ENCODE results near the gene ZC3H4. TPM values are rescaled to one million over a fixed set of nuclear protein-coding genes. Genes with fewer than 3 reads are reported as not detected.

The ZC3H4 gene
- total and polyA plus RNA-seq, 2 of the 8 experiments (the other 6 are each of a cell fraction or from before 2014, with no cell fraction given) = 6.6 to 92.0 TPM

- Histone ChIP-seq H3K56ac (replicated peaks; ENCODE audit: insufficient read length, low read depth, low read length) (no peak overlapping the region), H3K4me1 (replicated peaks in 1 of 4; ENCODE audit: control insufficient read depth in 3 of 4, insufficient read depth in 4 of 4, low read length in 3 of 4) (peaks cover 0 to 8% (median 7%) of the 10 kb centered on the region in 4 experiments; a peak in 5 of 7 replicates), H3K9me3 (ENCODE audit: insufficient read depth in 2 of 2, low read depth in 1 of 2, low read length in 1 of 2) (no peaks in the 10 kb centered on the region), H4K5ac (ENCODE audit: insufficient read length, low read depth, low read length) (no peak overlapping the region), H3K23me2 (ENCODE audit: low read depth, low read length) (peaks cover 5% of the 10 kb centered on the region; the same call in 1 of the 2 replicates), H3K4ac (replicated peaks; ENCODE audit: insufficient read length, low read depth, low read length) (no peak overlapping the region), H3K23ac (ENCODE audit: insufficient read length) (no peak overlapping the region), H2BK5ac (ENCODE audit: low read depth, low read length) (no peak overlapping the region), H4K8ac (ENCODE audit: extremely low read depth, insufficient read depth, low read length) (no peak overlapping the region), H2AK5ac (ENCODE audit: low read depth, low read length) (no peak overlapping the region), H3K9ac (replicated peaks in 1 of 4; ENCODE audit: extremely low read depth in 1 of 4, low read depth in 3 of 4, low read length in 3 of 4) (no peak overlapping the region; a peak in 2 of 7 replicates), H4K20me1 (replicated peaks in 1 of 2; ENCODE audit: control insufficient read depth in 1 of 2, insufficient read depth in 2 of 2, low read length in 2 of 2) (peaks cover 34 to 35% of the 10 kb centered on the region in 2 experiments), H3K14ac (ENCODE audit: insufficient read length) (no peak overlapping the region), H2AFZ (ENCODE audit: low read length) (no peak overlapping the region), H3K79me1 (ENCODE audit: low read depth, low read length) (no peaks in the 10 kb centered on the region; the same call in none of the 2 replicates), H3K4me2 (ENCODE audit: insufficient read depth in 1 of 2, low read depth in 2 of 2, low read length in 2 of 2) (peak overlapping the region; percentile 46 to 54; a peak in 3 of 4 replicates), H3K27me3 (replicated peaks in 1 of 4; ENCODE audit: control insufficient read depth in 3 of 4, extremely low read depth in 1 of 4, insufficient read depth in 3 of 4, low read length in 3 of 4) (no peaks in the 10 kb centered on the region), H3K79me2 (ENCODE audit: control insufficient read depth in 1 of 2, insufficient read depth in 2 of 2, low read length in 2 of 2) (peaks cover 70 to 88% of the 10 kb centered on the region in 2 experiments), H4K91ac (replicated peaks; ENCODE audit: insufficient read length, low read length) (no peak overlapping the region), H2BK20ac (ENCODE audit: low read length) (no peak overlapping the region), H3K36me3 (ENCODE audit: control insufficient read depth in 2 of 4, insufficient read depth in 4 of 4, low read length in 3 of 4) (peaks cover 0 to 28% (median 1%) of the 10 kb centered on the region in 4 experiments; a peak in 4 of 8 replicates), H3K4me3 (ENCODE audit: extremely low read depth in 1 of 4, insufficient read depth in 2 of 4, low read depth in 3 of 4, low read length in 4 of 4) (peak overlapping the region in 2 of 4 experiments; percentile 19 to 90; a peak in 3 of 8 replicates), H2BK120ac (replicated peaks; ENCODE audit: low read depth, low read length) (no peak overlapping the region), H3K27ac (ENCODE audit: low read depth, low read length) (no peak overlapping the region), H2BK15ac (ENCODE audit: low read length) (no peak overlapping the region), H3K18ac (ENCODE audit: extremely low read depth, low read length) (no peak overlapping the region), H2BK12ac (ENCODE audit: low read depth, low read length) (no peak overlapping the region)
- ChIA-PET CTCF (ENCODE audit: partially characterized antibody) (interaction anchor here (0.5 to 1.8 kb wide), 3 partner anchors 13 to 87 kb away, joined by 3 to 7 read pairs (median 3); no protein-coding TSS in a partner anchor), POLR2A (ENCODE audit: partially characterized antibody) (interaction anchor here (0.9 to 13.9 kb wide), 9 partner anchors 9 to 76 kb away, joined by 3 to 98 read pairs (median 5); partner anchors contain the start of gene ZC3H4)
- DNase-seq (ENCODE audit: low read depth in 1 of 2, low spot score in 2 of 2) = no peak
- TF ChIP-seq CHD2 (IDR thresholded peaks at IDR 0.05; ENCODE audit: low read length) = no peak
- no peak for TF ChIP-seq USF2 (IDR thresholded peaks at IDR 0.05; ENCODE audit: low read length)
- TF ChIP-seq BCL11A (IDR thresholded peaks at IDR 0.05; ENCODE audit: low read depth in 2 of 2, low read length in 2 of 2) = no peak
- no peak for TF ChIP-seq YY1 (IDR thresholded peaks at IDR 0.05; ENCODE audit: low read depth, low read length)
- TF ChIP-seq FOSL1 (IDR thresholded peaks at IDR 0.05; ENCODE audit: insufficient read depth, low read depth, low read length) = no peak
- no peak for TF ChIP-seq CREB1 (IDR thresholded peaks at IDR 0.05)
- TF ChIP-seq HDAC2 (IDR thresholded peaks at IDR 0.05; ENCODE audit: borderline replicate concordance in 1 of 2, low read depth in 2 of 2, low read length in 2 of 2) = no peak
- TF ChIP-seq SP1 (IDR thresholded peaks at IDR 0.05; ENCODE audit: low read depth, low read length) = no peak
- TF ChIP-seq JUN (IDR thresholded peaks at IDR 0.05; ENCODE audit: low read depth, low read length) = no peak
- TF ChIP-seq JUND (IDR thresholded peaks at IDR 0.05; ENCODE audit: low read length) = no peak
- WGBS, 2 experiments (ENCODE audit: extremely low coverage in 1 of 2, insufficient coverage in 1 of 2, insufficient read length in 1 of 2, insufficient replicate concordance in 2 of 2, low coverage in 1 of 2, low lambda C conversion rate in 2 of 2, missing lambda C conversion rate in 1 of 2) = 90% methylated on average over 2 of the region's 2 CpGs; no CpG with 5 or more reads in 1 of the 2 experiments
- no peak for FAIRE-seq
Observed at GRCh38 chr19:47134545-47134944, 21.0 kb upstream of the ZC3H4 start.
